ENCODE results near the gene CYP39A1. TPM values are rescaled to one million over a fixed set of nuclear protein-coding genes. Genes with fewer than 3 reads are reported as not detected.
A peak's percentile ranks its signal among the peaks of the same experiment; 100 is the strongest.

Gene CYP39A1
- total and polyA plus RNA-seq, 8 donors = 1.8 to 11.6 (median 7.8) TPM; not detected in 1

- DNase-seq = peak in 1 of 2 donors; percentile 20
- intact Hi-C loops (cut with DNase I; ENCODE audit: low total_unique reads) = no loop called here
- Histone ChIP-seq H3K4me1 (peaks cover 0 to 33% (median 22%) of the 10 kb centered on the region in 4 donors), H3K27me3 (no peaks in the 10 kb centered on the region), H3K9me3 (no peaks in the 10 kb centered on the region), H3K4me3 (no peak overlapping the region), H3K27ac (no peak overlapping the region), H3K36me3 (peaks cover 0 to 16% (median 9%) of the 10 kb centered on the region in 4 donors)
- TF ChIP-seq POLR2AphosphoS5 (IDR thresholded peaks at IDR 0.05) (no peak), CTCF (IDR thresholded peaks at IDR 0.05) (no peak), POLR2A (IDR thresholded peaks at IDR 0.05) (no peak), EP300 (IDR thresholded peaks at IDR 0.05) (no peak)
- 66 to 75% (median 70%) methylated on average over 6 of the region's 6 CpGs for WGBS, 5 donors
Observed at GRCh38 chr6:46655803-46656202, 3.2 kb upstream of the CYP39A1 start.

GRCh38 chr6:46653439-46654195, 999 bp upstream of the CYP39A1 start:
- H3K27ac ChIP-seq = peak overlapping the region; percentile 82 to 92 (median 86)

GRCh38 chr6:46652232-46652602, 401 bp downstream of the CYP39A1 start:
- WGBS, 5 donors = 0 to 4% (median 2%) methylated on average over 6 of the region's 6 CpGs
- no peaks in the 10 kb centered on the region for H3K9me3 ChIP-seq
- H3K36me3 ChIP-seq = peaks cover 0 to 9% (median 2%) of the 10 kb centered on the region in 4 donors
- peak in 1 of 2 donors; percentile 7 for DNase-seq
- no peaks in the 10 kb centered on the region for H3K27me3 ChIP-seq
- H3K4me3 ChIP-seq = peak overlapping the region; percentile 82 to 92 (median 88)
- TF ChIP-seq CTCF (IDR thresholded peaks at IDR 0.05) (no peak), POLR2A (IDR thresholded peaks at IDR 0.05) (no peak), EP300 (IDR thresholded peaks at IDR 0.05) (no peak), POLR2AphosphoS5 (IDR thresholded peaks at IDR 0.05) (no peak)
- intact Hi-C loops (cut with DNase I; ENCODE audit: low total_unique reads) = no loop called here
- H3K4me1 ChIP-seq = peaks cover 0 to 37% (median 24%) of the 10 kb centered on the region in 4 donors
- peak overlapping the region; percentile 22 to 92 (median 86) for H3K27ac ChIP-seq

More at GRCh38 chr6:46653439-46654195, 999 bp upstream of the CYP39A1 start:
- WGBS, 5 donors = 20 to 24% (median 23%) methylated on average over 10 of the region's 10 CpGs
- intact Hi-C loops (cut with DNase I; ENCODE audit: low total_unique reads) = no loop called here
- TF ChIP-seq POLR2AphosphoS5 (IDR thresholded peaks at IDR 0.05) = no peak
- TF ChIP-seq POLR2A (IDR thresholded peaks at IDR 0.05) = no peak
- Histone ChIP-seq H3K4me1 (peaks cover 0 to 37% (median 24%) of the 10 kb centered on the region in 4 donors), H3K27me3 (no peaks in the 10 kb centered on the region), H3K4me3 (peak overlapping the region; percentile 82 to 92 (median 88)), H3K9me3 (no peaks in the 10 kb centered on the region), H3K36me3 (peaks cover 0 to 9% (median 4%) of the 10 kb centered on the region in 4 donors)
- DNase-seq = no peak

- H3K36me3 ChIP-seq = peaks cover 0 to 5% (median under 1%) of the 10 kb centered on the region in 4 donors
- no peaks in the 10 kb centered on the region for H3K9me3 ChIP-seq
- intact Hi-C loops (cut with DNase I; ENCODE audit: low total_unique reads) = no loop called here
- H3K27me3 ChIP-seq = no peaks in the 10 kb centered on the region
- H3K4me1 ChIP-seq = peaks cover 0 to 37% (median 24%) of the 10 kb centered on the region in 4 donors
- H3K4me3 ChIP-seq = peak overlapping the region; percentile 82 to 92 (median 88)
- 8 to 17% (median 9%) methylated on average over 8 of the region's 8 CpGs for WGBS, 5 donors
- TF ChIP-seq EP300 (IDR thresholded peaks at IDR 0.05) = no peak
- no peak for TF ChIP-seq POLR2A (IDR thresholded peaks at IDR 0.05)
- TF ChIP-seq POLR2AphosphoS5 (IDR thresholded peaks at IDR 0.05) = no peak
- no peak for TF ChIP-seq CTCF (IDR thresholded peaks at IDR 0.05)
- DNase-seq = peak in 1 of 2 donors; percentile 31
- peak overlapping the region in 4 of 5 donors; percentile 82 to 92 (median 87) for H3K27ac ChIP-seq
Observed at GRCh38 chr6:46651816-46652215, 802 bp downstream of the CYP39A1 start.

All from stomach (tissue), 9 donors.